HCT116 (cell line): ENCODE results near the gene GRIK1.

ENCODE experiments used
- EZH2 ChIP-seq: fragments of 200-600 bp; sonication (generic); IDR thresholded peaks from 2 replicates; pipeline ENCODE4 v1.6.1; 2017; ENCODE audit warnings: antibody characterized with exemption, mixed run types
- POLR2A ChIP-seq: IDR thresholded peaks from 2 replicates; pipeline ENCODE4 v1.7.0; 2011; ENCODE audit warnings: borderline replicate concordance; ENCODE audit not compliant: insufficient read depth, insufficient read length; ENCODE audit errors: extremely low read depth
- POLR2AphosphoS5 ChIP-seq: IDR thresholded peaks from 2 replicates; pipeline ENCODE4 v1.6.1; 2011; ENCODE audit warnings: mild to moderate bottlenecking, low read depth, low read length, moderate library complexity
- RAD21 ChIP-seq: IDR thresholded peaks from 2 replicates; pipeline ENCODE4 v1.6.1; 2012; ENCODE audit warnings: low read depth, mild to moderate bottlenecking
- SRF ChIP-seq: IDR thresholded peaks from 2 replicates; pipeline ENCODE4 v1.6.1; 2012; ENCODE audit warnings: low read depth
- YY1 ChIP-seq: IDR thresholded peaks from 2 replicates; pipeline ENCODE4 v1.6.1; 2011; ENCODE audit warnings: low read length, low read depth, moderate library complexity, mild to moderate bottlenecking; ENCODE audit not compliant: insufficient replicate concordance; ENCODE audit errors: extremely low read depth
- ZFX ChIP-seq: fragments of 450-650 bp; IDR thresholded peaks from 2 replicates; pipeline ENCODE4 v1.6.1; 2017
- TF ChIP-seq, protein P1 (sequence below), 3 experiments: fragments of 200-600 bp in 1 of 3; sonication (generic) in 1 of 3; IDR thresholded peaks in 2 of 3; conservative IDR thresholded peaks in 1 of 3; 2 replicates each; pipeline ENCODE4 v1.5.1; 2012 to 2017; ENCODE audit warnings: low read depth in 2 of 3, low read length in 2 of 3, antibody characterized with exemption in 1 of 3, borderline replicate concordance in 1 of 3, control low read depth in 1 of 3, mild to moderate bottlenecking in 1 of 3, mixed read lengths in 1 of 3, mixed run types in 1 of 3, moderate library complexity in 1 of 3; ENCODE audit not compliant: insufficient read depth in 1 of 3
- TF ChIP-seq, protein P2 (sequence below): IDR thresholded peaks from 2 replicates; pipeline ENCODE4 v1.6.1; 2012; ENCODE audit warnings: low read depth

DNA sequence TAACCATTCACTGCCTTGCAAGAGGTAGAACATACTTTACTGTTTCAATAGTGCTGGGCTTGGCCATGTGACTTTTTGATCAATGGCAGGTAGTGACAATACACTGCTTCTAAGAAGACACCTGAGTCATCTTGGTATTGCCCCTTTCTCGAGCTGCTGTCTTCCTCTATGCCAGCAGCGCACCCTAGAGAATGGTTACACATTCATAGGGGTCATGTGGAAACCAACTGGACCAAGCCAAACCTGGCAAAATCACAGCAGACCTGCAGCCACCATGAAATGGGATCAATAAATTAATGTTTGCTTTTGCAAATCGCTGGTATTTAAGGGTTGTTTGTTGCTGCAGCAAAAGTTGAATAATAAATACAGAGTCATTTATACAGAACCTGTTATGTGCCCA lies 122.3 kb downstream of the GRIK1 start:
- TF ChIP-seq, protein P1, sequence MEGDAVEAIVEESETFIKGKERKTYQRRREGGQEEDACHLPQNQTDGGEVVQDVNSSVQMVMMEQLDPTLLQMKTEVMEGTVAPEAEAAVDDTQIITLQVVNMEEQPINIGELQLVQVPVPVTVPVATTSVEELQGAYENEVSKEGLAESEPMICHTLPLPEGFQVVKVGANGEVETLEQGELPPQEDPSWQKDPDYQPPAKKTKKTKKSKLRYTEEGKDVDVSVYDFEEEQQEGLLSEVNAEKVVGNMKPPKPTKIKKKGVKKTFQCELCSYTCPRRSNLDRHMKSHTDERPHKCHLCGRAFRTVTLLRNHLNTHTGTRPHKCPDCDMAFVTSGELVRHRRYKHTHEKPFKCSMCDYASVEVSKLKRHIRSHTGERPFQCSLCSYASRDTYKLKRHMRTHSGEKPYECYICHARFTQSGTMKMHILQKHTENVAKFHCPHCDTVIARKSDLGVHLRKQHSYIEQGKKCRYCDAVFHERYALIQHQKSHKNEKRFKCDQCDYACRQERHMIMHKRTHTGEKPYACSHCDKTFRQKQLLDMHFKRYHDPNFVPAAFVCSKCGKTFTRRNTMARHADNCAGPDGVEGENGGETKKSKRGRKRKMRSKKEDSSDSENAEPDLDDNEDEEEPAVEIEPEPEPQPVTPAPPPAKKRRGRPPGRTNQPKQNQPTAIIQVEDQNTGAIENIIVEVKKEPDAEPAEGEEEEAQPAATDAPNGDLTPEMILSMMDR (IDR thresholded peaks at IDR 0.05 in 2 of 3, conservative IDR thresholded peaks at IDR 0.05 in 1 of 3; ENCODE audit: borderline replicate concordance in 1 of 3, insufficient read depth in 1 of 3, low read depth in 2 of 3, low read length in 2 of 3) = no peak
- TF ChIP-seq SRF = no peak
- TF ChIP-seq YY1 = no peak
- TF ChIP-seq ZFX = no peak
- no peak for TF ChIP-seq POLR2AphosphoS5
- TF ChIP-seq RAD21 = no peak
- no peak for TF ChIP-seq EZH2
- TF ChIP-seq, protein P2, sequence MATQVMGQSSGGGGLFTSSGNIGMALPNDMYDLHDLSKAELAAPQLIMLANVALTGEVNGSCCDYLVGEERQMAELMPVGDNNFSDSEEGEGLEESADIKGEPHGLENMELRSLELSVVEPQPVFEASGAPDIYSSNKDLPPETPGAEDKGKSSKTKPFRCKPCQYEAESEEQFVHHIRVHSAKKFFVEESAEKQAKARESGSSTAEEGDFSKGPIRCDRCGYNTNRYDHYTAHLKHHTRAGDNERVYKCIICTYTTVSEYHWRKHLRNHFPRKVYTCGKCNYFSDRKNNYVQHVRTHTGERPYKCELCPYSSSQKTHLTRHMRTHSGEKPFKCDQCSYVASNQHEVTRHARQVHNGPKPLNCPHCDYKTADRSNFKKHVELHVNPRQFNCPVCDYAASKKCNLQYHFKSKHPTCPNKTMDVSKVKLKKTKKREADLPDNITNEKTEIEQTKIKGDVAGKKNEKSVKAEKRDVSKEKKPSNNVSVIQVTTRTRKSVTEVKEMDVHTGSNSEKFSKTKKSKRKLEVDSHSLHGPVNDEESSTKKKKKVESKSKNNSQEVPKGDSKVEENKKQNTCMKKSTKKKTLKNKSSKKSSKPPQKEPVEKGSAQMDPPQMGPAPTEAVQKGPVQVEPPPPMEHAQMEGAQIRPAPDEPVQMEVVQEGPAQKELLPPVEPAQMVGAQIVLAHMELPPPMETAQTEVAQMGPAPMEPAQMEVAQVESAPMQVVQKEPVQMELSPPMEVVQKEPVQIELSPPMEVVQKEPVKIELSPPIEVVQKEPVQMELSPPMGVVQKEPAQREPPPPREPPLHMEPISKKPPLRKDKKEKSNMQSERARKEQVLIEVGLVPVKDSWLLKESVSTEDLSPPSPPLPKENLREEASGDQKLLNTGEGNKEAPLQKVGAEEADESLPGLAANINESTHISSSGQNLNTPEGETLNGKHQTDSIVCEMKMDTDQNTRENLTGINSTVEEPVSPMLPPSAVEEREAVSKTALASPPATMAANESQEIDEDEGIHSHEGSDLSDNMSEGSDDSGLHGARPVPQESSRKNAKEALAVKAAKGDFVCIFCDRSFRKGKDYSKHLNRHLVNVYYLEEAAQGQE = no peak
- no peak for TF ChIP-seq POLR2A
